Rectal smooth muscle tissue (tissue), 1 donor: ENCODE results near the gene HSD17B12.

Source experiments
- H3K27ac ChIP-seq: one replicate; pipeline ENCODE4 v1.7.0; 2013; ENCODE audit warnings: low read depth, low read length, inconsistent platforms
- H3K27me3 ChIP-seq: one replicate; pipeline ENCODE4 v1.7.0; 2013; ENCODE audit warnings: low read length; ENCODE audit not compliant: control insufficient read depth, insufficient read depth
- H3K36me3 ChIP-seq: one replicate; pipeline ENCODE4 v1.7.0; 2013; ENCODE audit warnings: low read length; ENCODE audit not compliant: control insufficient read depth, insufficient read depth
- H3K4me1 ChIP-seq: one replicate; pipeline ENCODE4 v1.7.0; 2013; ENCODE audit warnings: low read length; ENCODE audit not compliant: control insufficient read depth, insufficient read depth
- H3K4me3 ChIP-seq: one replicate; pipeline ENCODE4 v1.7.0; 2013; ENCODE audit warnings: low read length
- H3K9ac ChIP-seq: one replicate; pipeline ENCODE4 v1.7.0; 2013; ENCODE audit warnings: low read length

HSD17B12 gene

DNA sequence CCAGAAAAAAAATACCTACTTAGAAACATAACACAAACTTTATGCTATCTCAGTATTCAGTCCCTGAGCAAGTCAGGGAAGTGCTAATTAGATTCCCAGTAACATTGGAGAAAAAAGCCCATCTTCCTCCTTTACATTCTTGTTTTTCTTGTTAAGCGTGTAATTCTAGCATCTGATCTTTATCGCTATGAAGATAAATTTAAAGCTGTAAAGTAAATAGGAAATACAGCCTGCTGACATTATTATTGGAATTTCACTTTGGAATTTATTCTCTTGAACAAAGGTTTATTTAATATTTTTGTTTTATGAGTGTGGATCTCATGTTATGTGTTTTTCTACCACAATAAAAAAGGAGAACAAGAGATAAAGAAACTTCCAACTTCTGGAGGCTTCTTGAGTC, 214.0 kb downstream of the HSD17B12 start:
- H3K4me1 ChIP-seq = no peaks in the 10 kb centered on the region
- H3K27ac ChIP-seq = no peak overlapping the region
- no peak overlapping the region for H3K9ac ChIP-seq
- peaks cover 23% of the 10 kb centered on the region for H3K36me3 ChIP-seq
- H3K4me3 ChIP-seq = no peak overlapping the region
- no peaks in the 10 kb centered on the region for H3K27me3 ChIP-seq

- Histone ChIP-seq H3K4me3 (no peak overlapping the region), H3K9ac (no peak overlapping the region), H3K27me3 (no peaks in the 10 kb centered on the region), H3K27ac (no peak overlapping the region), H3K4me1 (no peaks in the 10 kb centered on the region), H3K36me3 (peaks cover 21% of the 10 kb centered on the region)
Measured at GRCh38 chr11:43895601-43896000, 215.1 kb downstream of the HSD17B12 start.

DNA sequence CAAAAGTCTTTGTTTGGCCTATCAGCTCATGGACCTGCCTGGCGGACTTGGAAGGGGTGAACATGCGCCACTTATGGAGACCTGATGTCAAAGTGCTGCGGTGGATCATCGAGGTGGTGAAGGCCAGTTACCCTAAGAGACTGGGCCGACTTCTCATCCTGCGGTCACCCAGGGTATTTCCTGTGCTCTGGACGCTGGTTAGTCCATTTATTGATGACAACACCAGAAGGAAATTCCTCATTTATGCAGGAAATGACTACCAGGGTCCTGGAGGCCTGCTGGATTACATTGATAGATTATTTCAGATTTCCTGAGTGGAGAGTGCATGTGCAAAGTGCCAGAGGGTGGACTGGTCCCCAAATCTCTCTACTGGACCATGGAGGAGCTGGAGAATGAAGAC, 218.0 kb downstream of the HSD17B12 start:
- Histone ChIP-seq H3K4me3 (no peak overlapping the region), H3K9ac (no peak overlapping the region), H3K36me3 (peaks cover 34% of the 10 kb centered on the region), H3K27ac (no peak overlapping the region), H3K27me3 (no peaks in the 10 kb centered on the region), H3K4me1 (no peaks in the 10 kb centered on the region)

- Histone ChIP-seq H3K27me3 (no peaks in the 10 kb centered on the region), H3K9ac (no peak overlapping the region), H3K4me1 (no peaks in the 10 kb centered on the region), H3K4me3 (no peak overlapping the region), H3K36me3 (peaks cover 34% of the 10 kb centered on the region), H3K27ac (no peak overlapping the region)
Measured at GRCh38 chr11:43899094-43899493, 218.6 kb downstream of the HSD17B12 start.

DNA sequence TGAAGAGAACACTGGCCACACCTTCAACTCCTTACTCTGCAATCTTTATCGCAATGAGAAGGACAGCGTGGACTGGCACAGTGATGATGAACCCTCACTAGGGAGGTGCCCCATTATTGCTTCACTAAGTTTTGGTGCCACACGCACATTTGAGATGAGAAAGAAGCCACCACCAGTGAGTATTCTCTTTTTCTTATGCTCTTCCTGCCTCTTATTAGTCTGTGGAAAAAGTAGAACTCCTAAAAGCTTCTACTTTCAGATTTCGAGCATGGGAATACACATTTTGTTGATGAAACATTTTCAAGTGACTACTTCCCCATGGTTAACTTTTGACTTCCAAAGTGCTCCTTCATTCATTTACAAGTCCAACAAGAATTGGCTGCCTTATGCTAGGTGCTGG, 221.0 kb downstream of the HSD17B12 start:
- H3K36me3 ChIP-seq = peaks cover 32% of the 10 kb centered on the region
- H3K27ac ChIP-seq = no peak overlapping the region
- H3K9ac ChIP-seq = no peak overlapping the region
- H3K4me3 ChIP-seq = no peak overlapping the region
- H3K4me1 ChIP-seq = peaks cover 4% of the 10 kb centered on the region
- H3K27me3 ChIP-seq = no peaks in the 10 kb centered on the region

- Histone ChIP-seq H3K27me3 (no peaks in the 10 kb centered on the region), H3K27ac (no peak overlapping the region), H3K4me3 (no peak overlapping the region), H3K9ac (no peak overlapping the region), H3K4me1 (peaks cover 4% of the 10 kb centered on the region), H3K36me3 (peaks cover 27% of the 10 kb centered on the region)
Measured at GRCh38 chr11:43903078-43903477, 222.5 kb downstream of the HSD17B12 start.

DNA sequence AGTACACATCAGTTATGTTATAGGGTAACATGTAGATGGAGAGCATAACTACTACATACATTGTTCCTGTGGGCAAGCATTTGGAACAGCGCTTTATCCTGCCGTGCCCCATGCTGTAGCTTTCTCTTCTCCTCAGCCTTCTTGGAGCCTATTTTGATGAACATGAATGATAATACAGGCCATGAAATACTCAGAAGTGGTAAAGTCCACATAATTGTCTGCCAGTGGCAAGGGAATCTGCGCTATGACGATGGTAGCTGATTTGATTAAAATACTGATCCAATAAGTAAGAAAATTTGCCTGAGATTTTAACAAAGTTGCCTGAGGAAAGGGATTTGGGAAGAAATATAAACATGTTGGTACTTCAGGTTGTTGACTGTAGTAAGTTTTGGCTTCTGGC, 223.4 kb downstream of the HSD17B12 start:
- Histone ChIP-seq H3K27ac (no peak overlapping the region), H3K4me3 (no peak overlapping the region), H3K36me3 (peaks cover 20% of the 10 kb centered on the region)

DNA sequence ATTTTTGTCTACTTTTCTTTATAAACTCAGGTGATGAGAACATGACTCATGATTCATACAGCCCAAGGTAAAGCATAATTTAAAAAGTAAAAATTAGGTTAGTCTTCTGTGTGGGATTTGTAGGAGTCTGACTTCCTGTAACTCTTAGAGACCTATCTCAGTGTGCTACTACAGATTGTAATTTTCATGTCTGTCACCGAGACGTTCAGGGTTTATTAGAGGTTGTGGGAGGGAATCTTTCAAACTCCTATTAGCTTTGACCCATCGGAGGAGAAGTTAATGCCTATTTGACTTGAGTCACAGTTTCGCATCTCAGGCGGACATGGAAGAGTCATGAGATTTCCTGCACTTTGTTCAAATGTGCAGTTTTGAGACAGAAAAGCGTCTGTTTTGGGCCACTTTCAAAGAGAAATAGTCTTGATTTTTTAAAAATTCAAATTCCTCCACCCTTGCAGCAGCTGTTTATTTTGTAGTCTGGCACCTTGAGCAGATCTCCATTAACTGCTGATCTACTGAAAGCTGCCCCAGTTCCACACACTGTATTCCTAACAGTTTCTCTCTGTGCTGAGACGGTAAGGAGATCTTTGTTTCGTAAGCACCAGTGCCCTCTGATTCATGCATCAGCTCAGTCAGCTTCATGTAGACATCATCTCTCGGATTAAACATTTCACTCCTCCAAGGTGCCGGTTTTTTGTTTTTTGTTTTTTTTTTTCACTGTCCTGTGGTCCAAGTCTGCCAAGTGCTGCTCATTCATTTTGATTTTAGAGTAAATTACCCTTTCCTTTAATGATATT, 224.4 kb downstream of the HSD17B12 start:
- Histone ChIP-seq H3K27me3 (no peaks in the 10 kb centered on the region), H3K4me3 (no peak overlapping the region), H3K27ac (peak overlapping the region; percentile 7), H3K4me1 (peaks cover 4% of the 10 kb centered on the region), H3K36me3 (peaks cover 20% of the 10 kb centered on the region), H3K9ac (no peak overlapping the region)

More for the DNA sequence above, 223.4 kb downstream of the HSD17B12 start:
- Histone ChIP-seq H3K4me1 (peaks cover 4% of the 10 kb centered on the region), H3K27me3 (no peaks in the 10 kb centered on the region), H3K9ac (no peak overlapping the region)

DNA sequence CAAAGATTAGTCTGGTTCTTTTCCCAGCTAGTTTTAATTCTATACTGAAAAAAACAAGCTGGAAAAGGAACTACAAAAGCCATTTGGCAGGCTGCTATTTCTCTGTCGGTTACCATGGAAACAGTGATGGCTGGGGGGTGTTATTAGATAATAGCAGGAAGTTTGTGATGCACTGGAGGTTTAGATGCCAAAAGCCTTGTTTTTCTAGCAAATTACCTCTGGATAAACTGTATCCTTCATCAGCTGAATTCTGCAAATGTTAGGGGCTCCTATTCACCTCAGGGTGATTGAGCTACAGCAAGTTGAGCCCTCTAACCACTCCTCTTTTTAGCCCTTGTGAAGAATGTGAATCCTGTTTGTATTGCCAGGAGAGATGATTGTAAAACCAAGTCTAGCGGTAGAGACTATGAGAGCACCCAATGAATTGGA, 225.3 kb downstream of the HSD17B12 start:
- H3K36me3 ChIP-seq = peaks cover 16% of the 10 kb centered on the region
- no peak overlapping the region for H3K9ac ChIP-seq
- no peaks in the 10 kb centered on the region for H3K27me3 ChIP-seq
- H3K4me1 ChIP-seq = peaks cover 4% of the 10 kb centered on the region
- peak overlapping the region; percentile 17 for H3K27ac ChIP-seq
- H3K4me3 ChIP-seq = no peak overlapping the region
